ENCODE measurements around the gene SEL1L2.

SEL1L2 gene

DNA sequence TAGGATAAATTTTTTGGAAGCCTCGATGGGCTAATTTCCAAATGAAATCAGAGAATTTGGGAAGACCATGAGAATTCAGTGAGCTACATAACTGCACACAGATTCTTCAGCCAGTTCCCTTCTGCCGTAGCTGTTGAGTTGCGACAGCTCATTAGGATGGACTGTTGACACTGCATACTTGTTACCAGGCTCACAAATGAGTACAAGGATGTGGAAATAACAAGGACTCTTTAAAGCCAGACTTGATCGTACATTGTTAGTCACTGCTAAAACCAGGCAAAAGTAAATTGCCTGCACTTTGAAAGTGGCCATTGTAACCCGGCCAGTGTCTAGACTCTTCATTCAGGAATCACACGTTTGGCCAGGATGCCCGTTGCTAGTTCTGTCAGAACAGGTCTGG lies 168.5 kb downstream of the SEL1L2 start:
- no peak for DNase-seq (ENCODE audit: low read depth in 4 of 4, low spot score in 1 of 4)

- no peak for DNase-seq (ENCODE audit: low read depth in 4 of 4, low spot score in 1 of 4)
Measured at GRCh38 chr20:13819885-13820645, 170.3 kb downstream of the SEL1L2 start.

- no peak for DNase-seq (ENCODE audit: low read depth in 4 of 4, low spot score in 1 of 4)
Measured at GRCh38 chr20:13817342-13817741, 173.1 kb downstream of the SEL1L2 start.

- DNase-seq (ENCODE audit: low read depth in 4 of 4, low spot score in 1 of 4): no peak
Measured at GRCh38 chr20:13816757-13817156, 173.7 kb downstream of the SEL1L2 start.

DNA sequence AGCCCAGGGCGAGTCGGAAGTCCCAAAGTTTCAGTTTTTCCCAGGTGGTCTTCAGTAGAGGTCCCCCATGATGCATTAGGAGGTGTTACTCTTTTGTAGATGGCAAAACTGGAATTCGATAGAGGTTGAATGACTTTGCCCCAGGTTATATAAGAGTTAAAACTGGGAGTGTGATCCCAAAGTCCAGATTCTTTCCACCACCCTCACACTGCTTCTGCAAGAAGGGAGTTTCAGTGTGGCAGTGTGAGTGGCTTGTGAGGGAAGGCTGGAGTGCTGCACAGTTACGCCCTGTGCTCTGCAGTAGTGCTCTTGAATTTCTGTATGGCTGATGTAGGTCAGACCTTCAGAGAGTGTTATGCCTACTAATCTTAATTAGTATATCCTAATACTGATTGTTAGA lies 175.7 kb downstream of the SEL1L2 start:
- no peak for DNase-seq (ENCODE audit: low read depth in 4 of 4, low spot score in 1 of 4)

- DNase-seq (ENCODE audit: low read depth in 4 of 4, low spot score in 1 of 4): no peak
Measured at GRCh38 chr20:13813910-13814309, 176.5 kb downstream of the SEL1L2 start.

DNA sequence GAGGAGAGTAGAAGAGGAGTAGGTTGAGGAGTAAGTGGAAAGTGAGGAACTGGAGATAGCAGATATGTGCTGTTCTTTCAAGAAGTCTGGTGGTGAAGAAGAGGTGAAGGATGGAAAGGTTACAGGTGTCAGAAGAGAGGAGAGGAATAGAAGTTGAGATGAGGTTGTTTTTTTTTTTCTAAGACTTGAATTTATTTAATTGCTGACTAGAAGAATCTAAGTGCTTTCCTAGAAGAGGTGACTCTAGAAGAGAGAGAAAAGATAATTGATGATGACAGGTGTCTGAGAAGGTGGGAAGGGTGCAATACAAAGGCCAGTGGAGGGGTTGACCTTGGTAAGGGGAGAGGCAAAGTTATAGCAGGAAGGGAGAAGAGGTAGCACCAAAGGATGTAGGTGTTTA lies 180.0 kb downstream of the SEL1L2 start:
- no peak for DNase-seq (ENCODE audit: low read depth in 4 of 4, low spot score in 1 of 4)

DNA sequence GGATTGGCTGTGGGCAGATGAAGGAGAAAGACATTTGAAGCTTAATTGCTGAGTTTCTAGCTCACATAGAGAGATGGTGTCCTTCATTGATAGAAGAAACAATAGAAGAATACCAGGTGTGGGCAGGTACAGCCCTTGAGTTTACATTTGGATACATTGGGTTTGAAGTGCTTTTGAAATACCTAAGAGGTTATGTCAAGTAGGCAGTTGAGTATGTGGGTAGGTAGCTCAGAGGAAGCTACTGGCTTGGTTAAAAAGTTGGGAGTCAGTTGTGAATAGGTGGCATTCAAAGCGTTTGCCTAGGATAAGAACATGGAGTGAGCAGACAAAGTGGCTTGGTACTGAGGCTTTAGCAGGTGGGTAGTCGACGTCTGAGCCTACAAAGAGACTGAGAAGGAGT lies 180.6 kb downstream of the SEL1L2 start:
- DNase-seq (ENCODE audit: low read depth in 4 of 4, low spot score in 1 of 4): no peak

DNA sequence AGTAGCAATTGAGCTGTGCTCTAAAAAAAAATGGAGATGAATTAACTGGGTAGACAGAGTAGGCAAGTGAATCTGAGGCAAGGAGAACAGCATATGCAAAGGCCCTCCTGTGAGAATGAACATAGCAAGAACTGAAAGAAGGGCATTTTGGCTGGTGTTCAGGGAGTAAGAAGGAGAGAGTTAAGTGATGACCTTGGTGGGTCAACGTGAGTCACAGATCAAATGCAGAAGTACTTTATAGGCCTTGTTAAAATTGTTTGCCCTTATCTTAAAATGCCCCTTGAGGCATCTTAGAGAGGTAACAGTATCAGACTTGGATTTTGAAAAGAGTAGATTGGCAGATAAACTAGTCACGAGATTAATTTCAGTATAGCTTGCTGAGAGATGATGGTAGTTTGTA lies 181.0 kb downstream of the SEL1L2 start:
- no peak for DNase-seq (ENCODE audit: low read depth in 4 of 4, low spot score in 1 of 4)

DNA sequence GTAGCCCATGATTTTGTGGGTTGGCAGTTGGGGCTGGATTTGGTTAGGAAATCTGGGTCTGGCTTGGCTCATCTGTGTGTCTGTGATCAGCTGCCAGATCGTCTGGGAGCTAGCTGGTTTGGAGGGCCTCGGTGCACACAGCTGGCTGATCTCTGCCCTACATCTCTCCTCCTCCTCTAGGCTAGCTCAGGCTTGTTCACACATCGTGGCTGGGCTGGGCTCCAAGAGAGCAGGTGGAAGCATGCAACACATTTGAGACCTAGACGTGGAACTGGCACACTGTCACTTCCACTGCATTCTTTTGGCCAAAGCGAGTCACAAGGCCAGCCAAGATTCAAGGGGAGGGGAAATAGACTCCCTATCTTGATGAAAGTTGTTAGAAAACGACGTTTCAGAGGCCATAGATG lies 189.7 kb downstream of the SEL1L2 start:
- DNase-seq (ENCODE audit: low read depth in 4 of 4, low spot score in 1 of 4): no peak

DNA sequence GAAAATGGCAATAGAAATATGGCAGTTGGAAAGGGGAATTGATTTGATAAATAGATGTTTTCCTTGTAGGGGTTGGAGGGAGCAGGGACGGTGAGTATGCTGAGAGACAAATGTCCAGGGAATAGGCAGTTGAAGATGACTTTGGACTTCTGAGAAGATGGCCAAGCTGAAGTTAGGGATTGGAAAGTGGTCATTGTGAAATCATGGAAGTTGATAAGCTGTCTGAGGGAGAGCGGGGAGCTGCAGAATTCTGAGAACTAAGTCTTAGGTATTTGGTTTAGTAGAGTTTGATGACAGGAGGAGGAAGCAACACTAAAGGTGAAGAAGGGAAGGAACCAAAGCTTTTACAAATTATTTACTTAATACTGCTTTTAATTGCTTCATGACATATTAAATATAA lies 190.4 kb downstream of the SEL1L2 start:
- DNase-seq (ENCODE audit: low read depth in 4 of 4, low spot score in 1 of 4): no peak

All from stimulated activated CD4-positive, alpha-beta T cell treated with anti-CD3 and anti-CD28 coated beads, Interleukin-1b, Interleukin-23, amount 100 ng/mL, for 24 hours (primary cell).